HG03558 (cell line): ENCODE measurements around the gene NAV2.
A peak's percentile ranks its signal among the peaks of the same experiment; 100 is the strongest.

Source experiments
- ATAC-seq: cut with Tn5 transposase; IDR thresholded peaks from one replicate; pipeline ENCODE4 v1.9.1; 2021; ENCODE audit warnings: moderate number of reproducible peaks; ENCODE audit not compliant: unreplicated experiment; ENCODE audit errors: extremely low read depth

The NAV2 gene

GRCh38 chr11:19769820-19770219 lies 57.2 kb downstream of the NAV2 start:
- no peak for ATAC-seq

- ATAC-seq: no peak
Observed at GRCh38 chr11:19770277-19770676, 57.6 kb downstream of the NAV2 start.

GRCh38 chr11:19771463-19771862 lies 58.8 kb downstream of the NAV2 start:
- ATAC-seq: no peak

GRCh38 chr11:19772480-19772879 lies 59.8 kb downstream of the NAV2 start:
- ATAC-seq: no peak

- ATAC-seq: no peak
Observed at GRCh38 chr11:19774329-19774728, 61.7 kb downstream of the NAV2 start.

- no peak for ATAC-seq
Observed at GRCh38 chr11:19774817-19775580, 62.4 kb downstream of the NAV2 start.

GRCh38 chr11:19775622-19776021 lies 63.0 kb downstream of the NAV2 start:
- no peak for ATAC-seq

GRCh38 chr11:19777039-19777376 lies 64.4 kb downstream of the NAV2 start:
- peak; percentile 14 for ATAC-seq

- peak; percentile 51 for ATAC-seq
Observed at GRCh38 chr11:19777377-19778102, 64.9 kb downstream of the NAV2 start.

- ATAC-seq: no peak
Observed at GRCh38 chr11:19779740-19780139, 67.1 kb downstream of the NAV2 start.

GRCh38 chr11:19781351-19781750 lies 68.7 kb downstream of the NAV2 start:
- no peak for ATAC-seq

GRCh38 chr11:19785265-19785664 lies 72.6 kb downstream of the NAV2 start:
- no peak for ATAC-seq

GRCh38 chr11:19786644-19787043 lies 74.0 kb downstream of the NAV2 start:
- no peak for ATAC-seq

GRCh38 chr11:19788435-19788834 lies 75.8 kb downstream of the NAV2 start:
- no peak for ATAC-seq

- ATAC-seq: no peak
Observed at GRCh38 chr11:19789245-19789644, 76.6 kb downstream of the NAV2 start.

GRCh38 chr11:19789835-19790710 lies 77.4 kb downstream of the NAV2 start:
- no peak for ATAC-seq

- ATAC-seq: no peak
Observed at GRCh38 chr11:19790831-19791552, 78.4 kb downstream of the NAV2 start.

GRCh38 chr11:19792510-19792909 lies 79.9 kb downstream of the NAV2 start:
- ATAC-seq: no peak

GRCh38 chr11:19793326-19793725 lies 80.7 kb downstream of the NAV2 start:
- no peak for ATAC-seq

- ATAC-seq: no peak
Observed at GRCh38 chr11:19794161-19794560, 81.5 kb downstream of the NAV2 start.
